Kidney (tissue), 14 donors: ENCODE data around the gene AHCY. TPM values are rescaled to one million over a fixed set of nuclear protein-coding genes. Genes with fewer than 3 reads are reported as not detected.
"Not testable (repeated sequence)": the region's sequence is repeated elsewhere in the genome, so short reads cannot be mapped to it uniquely, and the experiment has no call there.

Source experiments
- DNase-seq, 5 donors: peaks; one replicate each; pipeline ENCODE4 v3.0.0-alpha.2; 2013 to 2020
- FAIRE-seq: peaks from 2 replicates; lab custom pipeline; 2012; peaks lifted over from hg19 to GRCh38; lab: Jason Lieb, UNC
- H3K27ac ChIP-seq, 2 donors: one replicate each; pipeline ENCODE4 v1.7.0; 2013; ENCODE audit warnings: low read depth in 2 of 2, low read length in 2 of 2, inconsistent platforms in 1 of 2
- H3K27me3 ChIP-seq: one replicate; pipeline ENCODE4 v1.7.1; 2013; ENCODE audit warnings: low read length, inconsistent platforms; ENCODE audit not compliant: control insufficient read depth, insufficient read depth
- H3K36me3 ChIP-seq, 3 donors: one replicate each; pipeline versions ENCODE4 v1.7.0 to v1.7.1; 2013; ENCODE audit warnings: low read length in 3 of 3, control low read depth in 1 of 3, inconsistent platforms in 1 of 3; ENCODE audit not compliant: insufficient read depth in 3 of 3, control insufficient read depth in 2 of 3
- H3K4me1 ChIP-seq, 3 donors: one replicate each; pipeline versions ENCODE4 v1.7.0 to v1.7.1; 2013; ENCODE audit warnings: low read length in 3 of 3, inconsistent platforms in 1 of 3, low read depth in 1 of 3; ENCODE audit not compliant: control insufficient read depth in 2 of 3, insufficient read depth in 2 of 3
- H3K4me3 ChIP-seq, 3 donors: one replicate each; pipeline versions ENCODE4 v1.7.0 to v1.8.1; 2013; ENCODE audit warnings: low read length in 3 of 3, control low read depth in 1 of 3, inconsistent platforms in 1 of 3
- H3K9ac ChIP-seq, 3 donors: one replicate each; pipeline versions ENCODE4 v1.7.0 to v1.7.1; 2013; ENCODE audit warnings: low read length in 3 of 3, control low read depth in 1 of 3, inconsistent platforms in 1 of 3
- H3K9me3 ChIP-seq, 3 donors: one replicate each; pipeline versions ENCODE4 v1.7.0 to v1.7.1; 2013; ENCODE audit warnings: low read length in 3 of 3, control low read depth in 1 of 3, inconsistent platforms in 1 of 3; ENCODE audit not compliant: control insufficient read depth in 2 of 3, insufficient read depth in 1 of 3
- intact Hi-C: fragments of 100-400 bp; cut with DNase I; formaldehyde crosslinking; loops from one replicate; pipeline ENCODE4 v1.11.1; 2022
- polyA plus RNA-seq: library from polyadenylated mRNA; stranded (reverse); fragments of 350-450 nt; fragmentation: Illumina TruSeq; extraction: RNeasy Lipid Tissue Mini Kit (QIAGEN cat#74804); gene quantifications from one replicate; pipeline ENCODE4 v1.2.3, GENCODE V29; 2014; ENCODE audit warnings: low read depth, low replicate concordance; ENCODE audit not compliant: insufficient read depth
- total RNA-seq: library from RNA; stranded (reverse); fragmentation: NEBNext Ultra II Directional; extraction: Animal tissue kit (Norgen Biotek cat#: 25700); gene quantifications from one replicate; pipeline ENCODE4 v1.2.1, GENCODE V29; 2021
- TF ChIP-seq, protein P1 (sequence below): IDR thresholded peaks from 3 replicates; pipeline ENCODE4 v1.5.1; 2012; ENCODE audit warnings: mild to moderate bottlenecking, moderate library complexity, borderline replicate concordance; ENCODE audit not compliant: insufficient read depth; ENCODE audit errors: extremely low read depth
- donor health status: control.
- donor health status: control.
- donor health status: control.
- donor health status: control.
- donor health status: control.
- donor health status: DM: yes; HTN: yes; CAD: no.
- donor health status: Normal renal cell carcinoma (clear cell type).

The AHCY gene
- total and polyA plus RNA-seq, 2 donors from 2014 or later = 70.3 to 144 TPM

DNA sequence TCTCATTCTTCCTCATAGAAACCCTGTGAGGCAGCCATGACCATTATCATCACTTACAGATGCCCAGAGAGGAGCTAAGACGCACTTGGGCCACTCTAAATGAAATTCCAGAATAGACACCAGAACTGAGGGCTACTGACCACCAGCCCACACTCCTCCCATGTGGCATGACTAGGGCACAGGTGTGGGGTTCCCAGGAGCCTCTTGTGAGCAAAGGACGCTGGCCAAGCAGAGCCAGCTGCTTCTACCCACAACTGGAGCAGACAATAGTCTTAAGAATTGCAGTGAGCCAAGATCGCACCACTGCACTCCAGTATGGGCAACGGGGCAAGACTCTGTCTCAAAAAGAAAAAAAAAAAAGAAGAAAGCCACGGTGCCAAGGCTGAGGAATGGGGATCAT is 10.0 kb downstream of the AHCY start:
- peaks cover 0 to 44% (median 41%) of the 10 kb centered on the region in 3 donors for H3K36me3 ChIP-seq
- H3K4me1 ChIP-seq = peaks cover 0 to 5% (median 0%) of the 10 kb centered on the region in 3 donors

DNA sequence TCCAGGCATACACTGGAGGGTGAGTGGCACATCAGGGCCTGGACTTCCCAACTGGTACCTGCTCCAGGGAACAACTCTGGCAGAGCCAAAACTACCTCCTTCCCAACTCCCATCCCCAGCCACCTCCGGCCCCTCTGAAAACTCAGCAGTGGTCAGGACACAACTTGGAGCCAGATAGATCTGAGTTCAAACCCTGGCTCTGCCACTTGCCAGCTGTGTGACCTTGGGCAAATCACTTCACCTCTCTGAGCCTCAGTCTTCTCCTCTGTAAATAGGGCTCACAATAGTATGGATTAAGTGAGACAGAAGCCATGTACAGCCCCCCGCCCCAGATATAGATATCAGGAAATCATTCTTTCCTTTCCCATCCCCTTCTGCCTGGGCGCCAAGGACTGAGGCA is 10.7 kb downstream of the AHCY start:
- H3K27ac ChIP-seq = no peak overlapping the region
- H3K27me3 ChIP-seq = no peaks in the 10 kb centered on the region
- intact Hi-C loops = no loop called here
- H3K9me3 ChIP-seq = no peaks in the 10 kb centered on the region
- H3K9ac ChIP-seq = no peak overlapping the region
- FAIRE-seq = no peak
- no peak for DNase-seq
- H3K4me3 ChIP-seq = no peak overlapping the region
- H3K36me3 ChIP-seq = peaks cover 0 to 47% (median 41%) of the 10 kb centered on the region in 3 donors
- peaks cover 0 to 5% (median 0%) of the 10 kb centered on the region in 3 donors for H3K4me1 ChIP-seq
- TF ChIP-seq, protein P1, sequence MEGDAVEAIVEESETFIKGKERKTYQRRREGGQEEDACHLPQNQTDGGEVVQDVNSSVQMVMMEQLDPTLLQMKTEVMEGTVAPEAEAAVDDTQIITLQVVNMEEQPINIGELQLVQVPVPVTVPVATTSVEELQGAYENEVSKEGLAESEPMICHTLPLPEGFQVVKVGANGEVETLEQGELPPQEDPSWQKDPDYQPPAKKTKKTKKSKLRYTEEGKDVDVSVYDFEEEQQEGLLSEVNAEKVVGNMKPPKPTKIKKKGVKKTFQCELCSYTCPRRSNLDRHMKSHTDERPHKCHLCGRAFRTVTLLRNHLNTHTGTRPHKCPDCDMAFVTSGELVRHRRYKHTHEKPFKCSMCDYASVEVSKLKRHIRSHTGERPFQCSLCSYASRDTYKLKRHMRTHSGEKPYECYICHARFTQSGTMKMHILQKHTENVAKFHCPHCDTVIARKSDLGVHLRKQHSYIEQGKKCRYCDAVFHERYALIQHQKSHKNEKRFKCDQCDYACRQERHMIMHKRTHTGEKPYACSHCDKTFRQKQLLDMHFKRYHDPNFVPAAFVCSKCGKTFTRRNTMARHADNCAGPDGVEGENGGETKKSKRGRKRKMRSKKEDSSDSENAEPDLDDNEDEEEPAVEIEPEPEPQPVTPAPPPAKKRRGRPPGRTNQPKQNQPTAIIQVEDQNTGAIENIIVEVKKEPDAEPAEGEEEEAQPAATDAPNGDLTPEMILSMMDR = no peak

More for the DNA sequence above, 10.0 kb downstream of the AHCY start:
- DNase-seq = no peak
- Histone ChIP-seq H3K9me3 (no peaks in the 10 kb centered on the region), H3K4me3 (no peak overlapping the region), H3K27me3 (no peaks in the 10 kb centered on the region), H3K27ac (no peak overlapping the region), H3K9ac (no peak overlapping the region)
- TF ChIP-seq, protein P1 = no peak
- FAIRE-seq = no peak
- intact Hi-C loops = no loop called here

DNA sequence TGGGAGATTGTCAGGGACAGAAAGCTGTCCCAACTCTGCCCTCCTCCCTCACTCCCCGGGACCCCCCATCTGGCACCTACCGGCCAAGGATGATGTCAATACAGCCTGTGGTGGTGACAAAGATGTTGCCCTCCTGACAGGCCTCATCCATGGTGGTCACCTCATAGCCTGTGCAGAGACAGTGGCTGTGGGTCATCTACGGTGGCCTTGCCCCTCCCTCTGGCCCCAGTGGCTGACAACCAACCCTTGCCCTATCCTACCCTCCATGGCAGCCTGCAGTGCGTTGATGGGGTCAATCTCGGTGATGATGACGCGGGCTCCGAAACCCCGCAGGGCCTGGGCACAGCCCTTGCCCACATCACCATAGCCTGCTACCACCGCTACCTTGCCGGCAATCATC is 12.7 kb downstream of the AHCY start:
- peaks cover 0 to 48% (median 41%) of the 10 kb centered on the region in 3 donors for H3K36me3 ChIP-seq
- intact Hi-C loops = no loop called here
- TF ChIP-seq, protein P1 = no peak

DNA sequence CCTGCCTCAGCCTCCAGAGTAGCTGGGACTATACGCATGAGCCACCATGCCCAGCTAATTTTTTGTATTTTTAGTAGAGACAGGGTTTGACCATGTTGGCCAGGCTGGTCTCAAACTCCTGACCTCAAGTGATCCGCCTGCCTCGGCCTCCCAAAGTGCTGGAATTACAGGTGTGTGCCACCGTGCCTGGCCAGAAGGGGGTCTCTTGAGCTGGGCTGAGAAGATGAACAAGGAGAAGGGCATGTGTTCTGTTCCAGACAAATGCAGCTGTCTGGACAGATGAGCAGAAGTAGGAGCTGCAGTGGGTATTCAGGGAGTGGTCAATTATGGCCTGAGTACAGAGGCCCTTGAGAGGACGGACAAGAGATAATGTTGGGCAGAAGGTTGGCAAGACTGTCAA is 15.7 kb downstream of the AHCY start:
- H3K27me3 ChIP-seq, H3K9ac ChIP-seq, H3K4me3 ChIP-seq, H3K4me1 ChIP-seq, intact Hi-C loops, H3K27ac ChIP-seq, FAIRE-seq, DNase-seq, H3K9me3 ChIP-seq: not testable (repeated sequence)
- H3K36me3 ChIP-seq = peaks cover 0 to 52% (median 43%) of the 10 kb centered on the region in 3 donors

More for the DNA sequence above, 12.7 kb downstream of the AHCY start:
- Histone ChIP-seq H3K4me3 (no peak overlapping the region), H3K27me3 (no peaks in the 10 kb centered on the region), H3K4me1 (no peaks in the 10 kb centered on the region), H3K27ac (no peak overlapping the region), H3K9me3 (no peaks in the 10 kb centered on the region), H3K9ac (no peak overlapping the region)
- no peak for FAIRE-seq
- no peak for DNase-seq
